Tibial artery (tissue), 4 donors: Measurements from ENCODE around the gene TRPM1.
"Not testable (repeated sequence)": the region's sequence is repeated elsewhere in the genome, so short reads cannot be mapped to it uniquely, and the experiment has no call there.

ENCODE experiments used
- DNase-seq, 2 donors: peaks; one replicate each; pipeline ENCODE4 v3.0.0-alpha.2; 2019
- H3K27ac ChIP-seq, 2 donors: fragments of 200-600 bp; sonication (generic) in 1 of 2; 1 replicate in 1 of 2; 2 replicates in 1 of 2; pipeline ENCODE4 v1.5.1; 2018 to 2019; ENCODE audit warnings: mild to moderate bottlenecking in 1 of 2
- H3K27me3 ChIP-seq, 2 donors: fragments of 200-600 bp; sonication (generic) in 1 of 2; one replicate each; pipeline versions ENCODE4 v1.5.1 to v1.6.0; 2016 to 2019
- H3K36me3 ChIP-seq, 3 donors: fragments of 200-600 bp; sonication (generic) in 2 of 3; one replicate each; pipeline ENCODE4 v1.5.1; 2016 to 2019; ENCODE audit warnings: mild to moderate bottlenecking in 2 of 3
- H3K4me1 ChIP-seq, 4 donors: fragments of 200-600 bp; sonication (generic) in 2 of 4; 1 replicate in 3 of 4; 2 replicates in 1 of 4; pipeline ENCODE4 v1.5.1; 2016 to 2019
- H3K4me3 ChIP-seq, 2 donors: fragments of 200-600 bp; sonication (generic) in 1 of 2; 1 replicate in 1 of 2; 2 replicates in 1 of 2; pipeline ENCODE4 v1.5.1; 2018 to 2019; ENCODE audit warnings: mild to moderate bottlenecking in 2 of 2
- H3K9me3 ChIP-seq, 3 donors: fragments of 200-600 bp; sonication (generic) in 1 of 3; one replicate each; pipeline ENCODE4 v1.5.1; 2016 to 2019
- intact Hi-C: fragments of 100-400 bp; cut with DNase I; formaldehyde crosslinking; loops from one replicate; pipeline ENCODE4 v1.15.0; 2023; ENCODE audit warnings: low total_unique reads
- TF ChIP-seq, protein P1 (sequence below), 2 experiments: fragments of 200-600 bp in 1 of 2; fragments of 450-650 bp in 1 of 2; IDR thresholded peaks; one replicate each; pipeline ENCODE4 v1.5.1; 2017 to 2019; ENCODE audit warnings: antibody characterized with exemption in 2 of 2, mild to moderate bottlenecking in 1 of 2, moderate library complexity in 1 of 2

TRPM1 gene

DNA sequence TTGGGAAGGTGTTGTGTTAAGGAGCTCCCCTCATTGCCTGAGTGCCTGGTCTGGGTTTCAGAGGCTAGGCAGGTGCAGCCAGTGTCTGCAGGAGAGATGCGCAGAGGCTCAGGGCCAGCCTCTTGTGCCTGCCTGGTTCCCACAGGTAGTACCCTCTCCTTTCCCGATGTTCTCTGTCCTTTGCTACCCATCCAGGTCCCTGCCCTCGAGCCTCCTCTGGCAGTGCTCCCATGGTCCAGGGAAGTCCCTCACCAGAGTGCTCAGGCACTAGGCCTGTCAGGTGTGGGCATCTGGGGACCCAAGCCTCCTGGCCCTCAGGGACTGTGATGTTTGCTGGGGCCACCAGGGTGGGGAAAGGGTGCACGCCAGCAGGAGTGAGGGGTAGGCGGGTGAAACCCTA, 5.0 kb downstream of the TRPM1 start:
- no peak overlapping the region for H3K27ac ChIP-seq
- H3K36me3 ChIP-seq = no peaks in the 10 kb centered on the region
- H3K27me3 ChIP-seq = peaks cover 0 to 5% of the 10 kb centered on the region in 2 donors
- H3K9me3 ChIP-seq = no peaks in the 10 kb centered on the region
- intact Hi-C loops = no loop called here
- DNase-seq = no peak
- H3K4me3 ChIP-seq = no peak overlapping the region
- no peaks in the 10 kb centered on the region for H3K4me1 ChIP-seq
- TF ChIP-seq, protein P1, sequence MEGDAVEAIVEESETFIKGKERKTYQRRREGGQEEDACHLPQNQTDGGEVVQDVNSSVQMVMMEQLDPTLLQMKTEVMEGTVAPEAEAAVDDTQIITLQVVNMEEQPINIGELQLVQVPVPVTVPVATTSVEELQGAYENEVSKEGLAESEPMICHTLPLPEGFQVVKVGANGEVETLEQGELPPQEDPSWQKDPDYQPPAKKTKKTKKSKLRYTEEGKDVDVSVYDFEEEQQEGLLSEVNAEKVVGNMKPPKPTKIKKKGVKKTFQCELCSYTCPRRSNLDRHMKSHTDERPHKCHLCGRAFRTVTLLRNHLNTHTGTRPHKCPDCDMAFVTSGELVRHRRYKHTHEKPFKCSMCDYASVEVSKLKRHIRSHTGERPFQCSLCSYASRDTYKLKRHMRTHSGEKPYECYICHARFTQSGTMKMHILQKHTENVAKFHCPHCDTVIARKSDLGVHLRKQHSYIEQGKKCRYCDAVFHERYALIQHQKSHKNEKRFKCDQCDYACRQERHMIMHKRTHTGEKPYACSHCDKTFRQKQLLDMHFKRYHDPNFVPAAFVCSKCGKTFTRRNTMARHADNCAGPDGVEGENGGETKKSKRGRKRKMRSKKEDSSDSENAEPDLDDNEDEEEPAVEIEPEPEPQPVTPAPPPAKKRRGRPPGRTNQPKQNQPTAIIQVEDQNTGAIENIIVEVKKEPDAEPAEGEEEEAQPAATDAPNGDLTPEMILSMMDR (IDR thresholded peaks at IDR 0.05) = no peak

DNA sequence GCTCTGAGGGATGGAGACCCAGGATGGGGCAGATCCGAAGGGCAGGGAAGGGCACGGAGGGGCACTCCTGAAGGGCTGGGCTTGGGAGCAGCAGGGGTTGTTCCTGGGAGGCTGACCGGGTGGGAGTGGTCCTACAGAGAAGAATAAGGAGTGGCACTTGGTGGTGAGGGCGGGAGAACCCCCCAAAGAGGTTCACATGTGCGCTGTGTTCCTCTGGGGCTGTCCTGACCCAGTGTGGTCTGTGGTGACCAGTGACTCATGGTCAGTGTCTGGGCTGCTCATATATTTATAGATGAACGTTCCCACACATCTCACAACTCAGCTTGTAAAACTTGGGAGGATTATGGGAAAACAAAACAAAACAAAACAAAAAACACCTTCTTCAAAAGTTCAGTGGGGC, 10.0 kb downstream of the TRPM1 start:
- no peak overlapping the region for H3K4me3 ChIP-seq
- no peaks in the 10 kb centered on the region for H3K27me3 ChIP-seq
- no peaks in the 10 kb centered on the region for H3K4me1 ChIP-seq
- no peak for DNase-seq
- intact Hi-C loops = no loop called here
- no peak overlapping the region for H3K27ac ChIP-seq
- no peaks in the 10 kb centered on the region for H3K9me3 ChIP-seq
- TF ChIP-seq, protein P1 (IDR thresholded peaks at IDR 0.05) = no peak
- no peaks in the 10 kb centered on the region for H3K36me3 ChIP-seq

DNA sequence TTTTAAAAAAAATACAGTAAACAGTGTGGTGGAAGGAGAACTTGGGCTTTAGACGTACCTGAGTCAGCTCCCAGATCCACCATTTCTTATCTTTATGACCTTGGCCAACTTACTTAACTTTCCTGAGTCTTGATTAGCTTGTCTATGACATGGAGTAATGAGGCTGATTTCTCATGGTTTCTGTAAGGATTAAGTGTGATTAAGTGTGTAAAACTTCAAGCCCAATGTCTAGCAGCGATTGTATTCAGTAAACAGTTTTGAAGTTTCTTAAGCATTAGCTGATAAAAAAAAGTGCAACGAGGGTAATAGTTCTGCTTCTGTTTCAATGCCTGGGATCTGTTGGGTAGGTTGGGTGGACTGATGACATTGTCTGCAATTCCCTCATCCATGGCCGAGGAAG, 10.8 kb downstream of the TRPM1 start:
- intact Hi-C loops = no loop called here
- TF ChIP-seq, protein P1 (IDR thresholded peaks at IDR 0.05) = no peak
- no peak for DNase-seq
- H3K4me3 ChIP-seq = no peak overlapping the region
- H3K27me3 ChIP-seq = no peaks in the 10 kb centered on the region
- H3K4me1 ChIP-seq = no peaks in the 10 kb centered on the region
- H3K9me3 ChIP-seq = no peaks in the 10 kb centered on the region
- H3K27ac ChIP-seq = no peak overlapping the region
- no peaks in the 10 kb centered on the region for H3K36me3 ChIP-seq

DNA sequence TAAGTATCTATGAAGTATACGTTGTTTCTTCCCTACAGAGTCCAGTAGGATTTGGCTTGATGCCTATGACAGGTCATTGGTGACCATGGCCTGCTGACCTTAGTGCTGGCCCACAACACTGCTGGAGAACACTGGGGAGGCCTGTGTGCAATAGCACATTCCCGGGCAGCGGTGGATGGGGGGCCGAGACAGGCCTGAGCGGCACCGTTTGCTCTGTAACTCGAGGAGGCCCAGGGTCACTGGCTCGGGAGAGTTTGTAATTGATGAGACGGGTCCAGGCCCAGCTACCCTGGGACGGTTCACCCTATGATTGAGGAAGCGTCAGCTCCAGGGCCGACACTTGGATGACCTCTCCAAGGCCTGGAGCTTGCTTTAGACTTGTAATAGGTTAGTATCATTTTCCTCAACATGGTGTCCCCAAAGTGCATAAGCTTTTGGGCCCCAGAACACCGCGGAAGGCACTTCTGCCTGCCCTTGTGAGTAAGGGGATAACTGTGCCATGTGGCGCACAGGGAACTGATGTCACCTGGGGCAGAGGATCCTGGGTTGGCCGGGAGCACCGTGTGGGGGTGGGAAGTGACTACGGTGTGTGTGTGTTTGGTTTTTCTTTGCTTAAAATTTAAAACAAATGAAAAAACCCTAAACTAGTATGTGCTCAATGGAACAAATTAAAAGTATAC, 12.0 kb downstream of the TRPM1 start:
- no peak overlapping the region for H3K4me3 ChIP-seq
- H3K27ac ChIP-seq = no peak overlapping the region
- TF ChIP-seq, protein P1 (IDR thresholded peaks at IDR 0.05) = no peak
- H3K9me3 ChIP-seq = no peaks in the 10 kb centered on the region
- H3K27me3 ChIP-seq = no peaks in the 10 kb centered on the region
- no peaks in the 10 kb centered on the region for H3K36me3 ChIP-seq
- no peaks in the 10 kb centered on the region for H3K4me1 ChIP-seq
- no peak for DNase-seq
- intact Hi-C loops = no loop called here

DNA sequence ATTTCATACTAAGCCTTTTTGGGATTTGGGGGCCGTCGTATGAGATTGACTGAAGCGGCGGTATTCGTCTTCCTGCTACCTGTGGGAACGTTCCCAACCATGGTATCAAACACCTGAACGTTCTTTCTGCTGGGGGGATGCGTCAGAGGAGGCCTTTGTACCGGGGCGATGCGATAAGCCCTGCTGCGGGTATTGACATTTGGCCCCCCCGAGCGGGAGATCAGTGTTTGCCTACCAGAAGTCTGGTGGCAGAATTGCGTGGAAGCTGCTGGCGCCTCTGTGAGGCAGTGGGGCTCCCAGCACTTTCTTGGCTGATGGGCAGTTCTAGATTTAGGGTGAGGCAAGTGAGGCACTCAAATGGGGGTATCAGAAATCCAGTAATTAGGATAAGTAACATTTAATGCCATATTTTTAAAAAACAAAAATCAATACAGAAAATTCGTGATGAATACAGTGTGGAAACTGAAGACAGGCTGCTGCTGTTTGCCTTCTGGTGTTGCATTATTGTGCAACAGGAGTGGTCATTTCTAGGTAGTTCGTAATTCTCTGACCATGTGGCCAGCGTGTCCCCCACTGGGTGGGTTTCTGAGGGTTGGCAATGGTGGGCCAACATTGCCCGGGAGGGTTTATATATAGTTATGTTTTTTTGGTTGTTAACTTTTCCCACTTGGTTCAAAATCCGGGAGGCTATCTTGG, 12.7 kb downstream of the TRPM1 start:
- TF ChIP-seq, protein P1 (IDR thresholded peaks at IDR 0.05) = no peak
- DNase-seq = no peak
- no peaks in the 10 kb centered on the region for H3K36me3 ChIP-seq
- no peaks in the 10 kb centered on the region for H3K9me3 ChIP-seq
- H3K4me1 ChIP-seq = no peaks in the 10 kb centered on the region
- H3K4me3 ChIP-seq = no peak overlapping the region
- intact Hi-C loops = no loop called here
- no peak overlapping the region for H3K27ac ChIP-seq
- no peaks in the 10 kb centered on the region for H3K27me3 ChIP-seq

DNA sequence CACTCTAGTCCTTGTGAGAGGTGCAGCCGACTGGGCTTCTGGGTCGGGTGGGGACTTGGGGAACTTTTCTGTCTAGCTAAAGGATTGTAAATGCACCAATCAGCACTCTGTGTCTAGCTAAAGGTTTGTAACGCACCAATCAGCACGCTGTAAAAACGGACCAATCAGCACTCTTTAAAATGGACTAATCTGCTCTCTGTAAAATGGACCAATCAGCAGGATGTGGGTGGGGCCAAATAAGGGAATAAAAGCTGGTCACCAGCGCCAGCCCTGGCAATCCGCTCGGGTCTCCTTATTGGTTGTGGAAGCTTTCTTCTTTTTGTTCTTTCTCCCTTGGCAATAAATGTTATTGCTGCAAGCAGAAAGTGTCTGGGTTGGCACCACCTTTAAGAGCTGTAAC, 13.5 kb downstream of the TRPM1 start:
- DNase-seq, H3K9me3 ChIP-seq, H3K36me3 ChIP-seq, H3K4me3 ChIP-seq, H3K27me3 ChIP-seq, H3K4me1 ChIP-seq, intact Hi-C loops, H3K27ac ChIP-seq: not testable (repeated sequence)
